EH (cell line): ENCODE measurements around the gene FOXO1.
"Not testable (repeated sequence)": the region's sequence is repeated elsewhere in the genome, so short reads cannot be mapped to it uniquely, and the experiment has no call there.

Experiments
- DNase-seq: peaks from one replicate; pipeline ENCODE4 v3.0.0-alpha.2; 2015; ENCODE audit warnings: low read depth

FOXO1 gene

GRCh38 chr13:40666045-40666932 lies at the start of gene FOXO1:
TSS of gene FOXO1 (minus strand) at chr13:40666641. CDS start at chr13:40666212, 429 bp downstream.
- DNase-seq = peak; percentile 88

- DNase-seq = not testable (repeated sequence)
Measured at GRCh38 chr13:40714433-40714832, 48.0 kb upstream of the FOXO1 start.

GRCh38 chr13:40706439-40706838 lies 40.0 kb upstream of the FOXO1 start:
- DNase-seq = no peak

GRCh38 chr13:40697711-40698110 lies 31.3 kb upstream of the FOXO1 start:
- no peak for DNase-seq

- DNase-seq = no peak
Measured at GRCh38 chr13:40694426-40694825, 28.0 kb upstream of the FOXO1 start.

- peak; percentile 62 for DNase-seq
Measured at GRCh38 chr13:40692946-40693345, 26.5 kb upstream of the FOXO1 start.

GRCh38 chr13:40688781-40689180 lies 22.3 kb upstream of the FOXO1 start:
- no peak for DNase-seq

- DNase-seq = peak; percentile 35
Measured at GRCh38 chr13:40682449-40683240, 16.2 kb upstream of the FOXO1 start.

- no peak for DNase-seq
Measured at GRCh38 chr13:40681341-40682146, 15.1 kb upstream of the FOXO1 start.

GRCh38 chr13:40680659-40681323 lies 14.3 kb upstream of the FOXO1 start:
- DNase-seq = no peak

GRCh38 chr13:40679480-40679985 lies 13.1 kb upstream of the FOXO1 start:
- no peak for DNase-seq

GRCh38 chr13:40677064-40677463 lies 10.6 kb upstream of the FOXO1 start:
- DNase-seq = no peak

GRCh38 chr13:40676007-40676406 lies 9.6 kb upstream of the FOXO1 start:
- no peak for DNase-seq

GRCh38 chr13:40673414-40673813 lies 7.0 kb upstream of the FOXO1 start:
- no peak for DNase-seq

GRCh38 chr13:40672765-40673397 lies 6.4 kb upstream of the FOXO1 start:
- DNase-seq = no peak

- DNase-seq = peak; percentile 65
Measured at GRCh38 chr13:40671956-40672764, 5.7 kb upstream of the FOXO1 start.

- DNase-seq = no peak
Measured at GRCh38 chr13:40670307-40670706, 3.9 kb upstream of the FOXO1 start.

- DNase-seq = no peak
Measured at GRCh38 chr13:40668335-40668734, 1.9 kb upstream of the FOXO1 start.

GRCh38 chr13:40667622-40667978 lies 1.2 kb upstream of the FOXO1 start:
- no peak for DNase-seq

GRCh38 chr13:40666933-40667621 lies 636 bp upstream of the FOXO1 start:
- no peak for DNase-seq
